Thoracic aorta (tissue), 2 donors: ENCODE data around the gene CHMP4A. TPM values are rescaled to one million over a fixed set of nuclear protein-coding genes. Genes with fewer than 3 reads are reported as not detected.

Experiments
- ATAC-seq: fragments of 150-250 bp; one replicate; pipeline ENCODE4 v1.8.0; 2017; ENCODE audit warnings: low read depth; ENCODE audit not compliant: insufficient number of reproducible peaks, low FRiP score
- DNase-seq: peaks from one replicate; pipeline ENCODE4 v3.0.0-alpha.2; 2020; ENCODE audit warnings: low spot score
- H3K27ac ChIP-seq, 2 donors: fragments of 200-600 bp; sonication (generic); 1 replicate in 1 of 2; 2 replicates in 1 of 2; pipeline ENCODE4 v1.5.1; 2016; ENCODE audit warnings: mild to moderate bottlenecking in 2 of 2, moderate library complexity in 2 of 2
- H3K27me3 ChIP-seq: fragments of 200-600 bp; sonication (generic); replicated peaks from 2 replicates; pipeline ENCODE4 v1.6.0; 2016; ENCODE audit warnings: mild to moderate bottlenecking; ENCODE audit not compliant: insufficient read depth
- H3K36me3 ChIP-seq: fragments of 200-600 bp; sonication (generic); one replicate; pipeline ENCODE4 v1.5.1; 2016
- H3K4me1 ChIP-seq, 2 donors: fragments of 200-600 bp; sonication (generic); 1 replicate in 1 of 2; 2 replicates in 1 of 2; pipeline versions ENCODE4 v1.5.1 to v1.6.0; 2016; ENCODE audit warnings: low read depth in 2 of 2, mild to moderate bottlenecking in 1 of 2; ENCODE audit not compliant: control insufficient read depth in 1 of 2
- H3K4me3 ChIP-seq: fragments of 200-600 bp; sonication (generic); 2 replicates; pipeline ENCODE4 v1.5.1; 2016; ENCODE audit warnings: mild to moderate bottlenecking
- H3K9me3 ChIP-seq: fragments of 200-600 bp; sonication (generic); 2 replicates; pipeline ENCODE4 v1.5.1; 2016
- total RNA-seq, 2 donors: library from RNA; depleted of rRNA; stranded (reverse); fragments of >200 nt; gene quantifications; one replicate each; pipeline versions ENCODE4 v1.1.0 to v1.2.3, GENCODE V29; 2016
- TF ChIP-seq, protein P1 (sequence below): fragments of 200-600 bp; sonication (generic); IDR thresholded peaks from one replicate; pipeline ENCODE4 v1.5.1; 2019; ENCODE audit warnings: antibody characterized with exemption

CHMP4A gene
- total RNA-seq, 2 donors from 2014 or later = 33.4 to 58.3 TPM

DNA sequence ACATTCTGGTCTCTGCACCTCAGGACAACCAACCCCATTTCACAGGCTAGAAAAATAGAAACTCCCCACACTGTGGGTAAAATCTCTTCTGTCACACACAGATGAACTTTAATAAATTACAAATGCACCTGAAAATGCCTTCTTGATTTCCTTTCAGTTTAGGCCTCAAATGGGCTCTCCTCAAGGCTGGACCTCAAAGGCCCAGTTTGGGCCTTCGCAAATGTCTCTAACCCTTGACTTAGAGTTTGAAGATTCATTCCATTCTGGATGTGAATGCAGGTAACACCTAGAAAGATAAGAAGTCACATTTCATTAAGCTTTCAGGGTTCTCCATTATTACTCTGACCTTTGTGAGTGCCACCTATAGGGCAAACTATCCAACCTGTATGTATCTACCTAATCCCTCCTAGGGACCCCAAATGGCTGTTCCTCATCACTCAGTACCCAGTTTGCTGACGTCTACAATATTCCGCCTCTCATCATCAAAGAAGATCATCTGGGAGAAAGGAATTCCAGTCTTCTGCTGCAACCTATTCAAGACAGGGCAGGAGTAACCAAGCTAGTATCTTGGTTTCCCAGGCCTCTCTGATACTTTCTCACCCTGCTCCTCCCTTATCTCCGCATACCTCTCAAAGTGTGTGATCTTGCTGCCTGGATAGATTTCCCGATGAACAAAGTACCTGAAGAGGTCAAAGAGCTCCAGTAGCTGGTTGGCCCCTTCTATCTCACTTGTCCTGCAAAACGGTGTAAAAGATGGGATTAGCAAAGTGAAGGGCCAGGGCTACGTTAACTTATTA lies 776 bp upstream of the CHMP4A start:
- Histone ChIP-seq H3K4me3 (peak overlapping the region; percentile 89), H3K9me3 (no peaks in the 10 kb centered on the region), H3K36me3 (peaks cover 19% of the 10 kb centered on the region), H3K27ac (peak overlapping the region; percentile 95 to 97), H3K4me1 (peaks cover 19 to 36% of the 10 kb centered on the region in 2 donors), H3K27me3 (no peaks in the 10 kb centered on the region)
- DNase-seq (no peak), ATAC-seq (no peak)
- TF ChIP-seq, protein P1, sequence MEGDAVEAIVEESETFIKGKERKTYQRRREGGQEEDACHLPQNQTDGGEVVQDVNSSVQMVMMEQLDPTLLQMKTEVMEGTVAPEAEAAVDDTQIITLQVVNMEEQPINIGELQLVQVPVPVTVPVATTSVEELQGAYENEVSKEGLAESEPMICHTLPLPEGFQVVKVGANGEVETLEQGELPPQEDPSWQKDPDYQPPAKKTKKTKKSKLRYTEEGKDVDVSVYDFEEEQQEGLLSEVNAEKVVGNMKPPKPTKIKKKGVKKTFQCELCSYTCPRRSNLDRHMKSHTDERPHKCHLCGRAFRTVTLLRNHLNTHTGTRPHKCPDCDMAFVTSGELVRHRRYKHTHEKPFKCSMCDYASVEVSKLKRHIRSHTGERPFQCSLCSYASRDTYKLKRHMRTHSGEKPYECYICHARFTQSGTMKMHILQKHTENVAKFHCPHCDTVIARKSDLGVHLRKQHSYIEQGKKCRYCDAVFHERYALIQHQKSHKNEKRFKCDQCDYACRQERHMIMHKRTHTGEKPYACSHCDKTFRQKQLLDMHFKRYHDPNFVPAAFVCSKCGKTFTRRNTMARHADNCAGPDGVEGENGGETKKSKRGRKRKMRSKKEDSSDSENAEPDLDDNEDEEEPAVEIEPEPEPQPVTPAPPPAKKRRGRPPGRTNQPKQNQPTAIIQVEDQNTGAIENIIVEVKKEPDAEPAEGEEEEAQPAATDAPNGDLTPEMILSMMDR = no peak

DNA sequence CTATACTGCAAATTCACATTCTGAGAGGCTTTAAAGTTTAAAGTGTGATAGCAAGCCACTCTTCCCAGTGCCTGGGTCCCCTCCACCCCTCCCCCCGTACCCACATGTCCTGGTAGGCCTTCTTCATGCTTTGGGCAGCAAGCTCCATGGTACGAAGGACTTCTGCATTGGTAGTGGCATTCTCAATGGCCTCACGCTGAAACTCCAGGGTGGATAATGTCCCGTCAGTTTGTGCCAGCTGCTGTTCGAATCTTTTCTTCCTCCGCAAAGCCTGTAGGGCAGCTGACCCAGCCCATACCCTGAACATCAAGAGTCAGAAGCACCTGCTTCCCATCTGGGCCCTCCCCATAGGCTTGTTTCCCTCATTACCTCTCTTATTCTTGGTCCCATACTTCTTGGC lies 2.0 kb downstream of the CHMP4A start:
- Histone ChIP-seq H3K4me3 (no peak overlapping the region), H3K4me1 (peaks cover 19 to 35% of the 10 kb centered on the region in 2 donors), H3K27me3 (no peaks in the 10 kb centered on the region), H3K27ac (no peak overlapping the region), H3K36me3 (peaks cover 30% of the 10 kb centered on the region), H3K9me3 (no peaks in the 10 kb centered on the region)
- ATAC-seq (no peak), DNase-seq (no peak)
- TF ChIP-seq, protein P1 = no peak

DNA sequence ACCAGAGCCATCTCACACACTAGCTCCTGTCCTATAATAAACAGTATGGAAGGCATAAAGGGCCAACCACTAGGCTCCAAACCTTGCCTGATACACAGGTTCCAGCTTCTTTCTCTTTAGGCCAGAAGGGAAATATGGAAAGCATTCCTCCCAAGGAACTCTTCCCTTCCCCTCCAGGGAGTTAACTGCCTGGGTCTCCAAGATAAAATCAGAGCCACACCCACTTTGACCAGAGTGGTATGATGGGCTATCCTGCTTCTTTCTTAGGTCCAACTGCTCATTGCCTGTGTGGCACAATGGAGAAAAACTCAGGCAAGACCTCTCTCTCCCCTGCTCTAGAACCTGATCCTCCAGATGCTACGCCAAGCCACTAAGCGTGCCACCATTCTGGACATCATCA lies 5.7 kb downstream of the CHMP4A start:
- H3K9me3 ChIP-seq = no peaks in the 10 kb centered on the region
- ATAC-seq (no peak), DNase-seq (no peak)
- TF ChIP-seq, protein P1 = no peak
- H3K27ac ChIP-seq = no peak overlapping the region
- no peaks in the 10 kb centered on the region for H3K27me3 ChIP-seq
- peaks cover 36% of the 10 kb centered on the region for H3K36me3 ChIP-seq
- peaks cover 5 to 11% of the 10 kb centered on the region in 2 donors for H3K4me1 ChIP-seq
- no peak overlapping the region for H3K4me3 ChIP-seq

DNA sequence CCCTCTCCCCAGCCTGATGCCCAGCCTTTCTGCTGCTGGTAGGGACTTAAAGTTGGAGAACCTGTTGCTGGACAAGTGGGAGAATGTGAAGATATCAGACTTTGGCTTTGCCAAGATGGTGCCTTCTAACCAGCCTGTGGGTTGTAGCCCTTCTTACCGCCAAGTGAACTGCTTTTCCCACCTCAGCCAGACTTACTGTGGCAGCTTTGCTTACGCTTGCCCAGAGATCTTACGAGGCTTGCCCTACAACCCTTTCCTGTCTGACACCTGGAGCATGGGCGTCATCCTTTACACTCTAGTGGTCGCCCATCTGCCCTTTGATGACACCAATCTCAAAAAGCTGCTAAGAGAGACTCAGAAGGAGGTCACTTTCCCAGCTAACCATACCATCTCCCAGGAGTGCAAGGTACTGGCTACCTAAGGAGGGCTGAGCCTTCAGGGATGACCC lies 6.2 kb downstream of the CHMP4A start:
- H3K9me3 ChIP-seq = no peaks in the 10 kb centered on the region
- no peak for DNase-seq

More for the DNA sequence above, 6.2 kb downstream of the CHMP4A start:
- no peak for ATAC-seq
- peaks cover 39% of the 10 kb centered on the region for H3K36me3 ChIP-seq
- no peaks in the 10 kb centered on the region for H3K27me3 ChIP-seq
- peaks cover 2 to 7% of the 10 kb centered on the region in 2 donors for H3K4me1 ChIP-seq
- TF ChIP-seq, protein P1 = no peak
- H3K4me3 ChIP-seq = no peak overlapping the region
- H3K27ac ChIP-seq = no peak overlapping the region
